ENCODE measurements around the gene IFT25.

IFT25 gene

GRCh38 chr1:53899206-53899628 lies 46.3 kb downstream of the IFT25 start:
- Histone ChIP-seq H2AFZ (no peak overlapping the region), H3K4me2 (ENCODE audit: low read length) (no peak overlapping the region), H3K9me3 (ENCODE audit: control insufficient read depth, low read length) (no peaks in the 10 kb centered on the region), H3K27ac (no peak overlapping the region), H3K4me1 (peaks cover 3% of the 10 kb centered on the region), H3K27me3 (ENCODE audit: control insufficient read depth, insufficient read depth, low read length) (no peaks in the 10 kb centered on the region), H3K4me3 (ENCODE audit: low read depth, low read length) (no peak overlapping the region), H3K36me3 (ENCODE audit: control insufficient read depth, insufficient read depth, low read length) (no peaks in the 10 kb centered on the region), H3K9ac (no peak overlapping the region), H3K79me2 (no peaks in the 10 kb centered on the region)
- no peak for TF ChIP-seq CTCF (IDR thresholded peaks at IDR 0.05)

GRCh38 chr1:53896635-53897229 lies 48.8 kb downstream of the IFT25 start:
- Histone ChIP-seq H3K79me2 (no peaks in the 10 kb centered on the region), H3K9me3 (ENCODE audit: control insufficient read depth, low read length) (no peaks in the 10 kb centered on the region), H3K27me3 (ENCODE audit: control insufficient read depth, insufficient read depth, low read length) (no peaks in the 10 kb centered on the region), H3K4me3 (ENCODE audit: low read depth, low read length) (no peak overlapping the region), H3K27ac (no peak overlapping the region), H2AFZ (no peak overlapping the region), H3K36me3 (ENCODE audit: control insufficient read depth, insufficient read depth, low read length) (no peaks in the 10 kb centered on the region), H3K4me1 (peaks cover 3% of the 10 kb centered on the region), H3K4me2 (ENCODE audit: low read length) (no peak overlapping the region), H3K9ac (no peak overlapping the region)
- no peak for TF ChIP-seq CTCF (IDR thresholded peaks at IDR 0.05)

- Histone ChIP-seq H3K4me3 (ENCODE audit: low read depth, low read length) (no peak overlapping the region), H3K9me3 (ENCODE audit: control insufficient read depth, low read length) (no peaks in the 10 kb centered on the region), H3K9ac (no peak overlapping the region), H3K79me2 (no peaks in the 10 kb centered on the region), H3K27ac (no peak overlapping the region), H3K36me3 (ENCODE audit: control insufficient read depth, insufficient read depth, low read length) (no peaks in the 10 kb centered on the region), H3K4me2 (ENCODE audit: low read length) (no peak overlapping the region), H3K27me3 (ENCODE audit: control insufficient read depth, insufficient read depth, low read length) (no peaks in the 10 kb centered on the region), H2AFZ (no peak overlapping the region), H3K4me1 (peaks cover 6% of the 10 kb centered on the region)
- no peak for TF ChIP-seq CTCF (IDR thresholded peaks at IDR 0.05)
These were observed 50.1 kb downstream of the IFT25 start for GRCh38 chr1:53895421-53895820.

GRCh38 chr1:53894644-53895043 lies 50.9 kb downstream of the IFT25 start:
- no peak overlapping the region for H3K4me2 ChIP-seq (ENCODE audit: low read length)
- H3K9me3 ChIP-seq (ENCODE audit: control insufficient read depth, low read length), result no peaks in the 10 kb centered on the region
- no peak for TF ChIP-seq CTCF (IDR thresholded peaks at IDR 0.05)
- H2AFZ ChIP-seq, result no peak overlapping the region
- no peak overlapping the region for H3K4me3 ChIP-seq (ENCODE audit: low read depth, low read length)
- H3K36me3 ChIP-seq (ENCODE audit: control insufficient read depth, insufficient read depth, low read length), result no peaks in the 10 kb centered on the region
- no peaks in the 10 kb centered on the region for H3K79me2 ChIP-seq
- H3K9ac ChIP-seq, result no peak overlapping the region
- peaks cover 8% of the 10 kb centered on the region for H3K4me1 ChIP-seq
- H3K27me3 ChIP-seq (ENCODE audit: control insufficient read depth, insufficient read depth, low read length), result no peaks in the 10 kb centered on the region
- H3K27ac ChIP-seq, result no peak overlapping the region

- Histone ChIP-seq H3K9me3 (ENCODE audit: control insufficient read depth, low read length) (no peaks in the 10 kb centered on the region), H3K4me1 (peaks cover 5% of the 10 kb centered on the region)
These were observed 51.4 kb downstream of the IFT25 start, which contains the start of gene DIO1 for GRCh38 chr1:53893999-53894636. TSS of gene DIO1 (plus strand) at chr1:53894187. CDS start at chr1:53894211, 24 bp downstream.

More at GRCh38 chr1:53893999-53894636, 51.4 kb downstream of the IFT25 start, which contains the start of gene DIO1:
- Histone ChIP-seq H3K27ac (no peak within 1 kb of the TSS), H3K4me3 (ENCODE audit: low read depth, low read length) (no peak within 1 kb of the TSS), H3K9ac (no peak within 1 kb of the TSS), H3K4me2 (ENCODE audit: low read length) (no peak within 1 kb of the TSS), H3K36me3 (ENCODE audit: control insufficient read depth, insufficient read depth, low read length) (no peaks in the 10 kb centered on the region), H3K79me2 (no peaks in the 10 kb centered on the region), H2AFZ (no peak within 1 kb of the TSS), H3K27me3 (ENCODE audit: control insufficient read depth, insufficient read depth, low read length) (no peaks in the 10 kb centered on the region)
- TF ChIP-seq CTCF (IDR thresholded peaks at IDR 0.05), result no peak
